ENCODE measurements around the gene DRC3.
"Not testable (repeated sequence)": the region's sequence is repeated elsewhere in the genome, so short reads cannot be mapped to it uniquely, and the experiment has no call there.

DRC3 gene, protein sequence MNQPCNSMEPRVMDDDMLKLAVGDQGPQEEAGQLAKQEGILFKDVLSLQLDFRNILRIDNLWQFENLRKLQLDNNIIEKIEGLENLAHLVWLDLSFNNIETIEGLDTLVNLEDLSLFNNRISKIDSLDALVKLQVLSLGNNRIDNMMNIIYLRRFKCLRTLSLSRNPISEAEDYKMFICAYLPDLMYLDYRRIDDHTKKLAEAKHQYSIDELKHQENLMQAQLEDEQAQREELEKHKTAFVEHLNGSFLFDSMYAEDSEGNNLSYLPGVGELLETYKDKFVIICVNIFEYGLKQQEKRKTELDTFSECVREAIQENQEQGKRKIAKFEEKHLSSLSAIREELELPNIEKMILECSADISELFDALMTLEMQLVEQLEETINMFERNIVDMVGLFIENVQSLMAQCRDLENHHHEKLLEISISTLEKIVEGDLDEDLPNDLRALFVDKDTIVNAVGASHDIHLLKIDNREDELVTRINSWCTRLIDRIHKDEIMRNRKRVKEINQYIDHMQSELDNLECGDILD

DNA sequence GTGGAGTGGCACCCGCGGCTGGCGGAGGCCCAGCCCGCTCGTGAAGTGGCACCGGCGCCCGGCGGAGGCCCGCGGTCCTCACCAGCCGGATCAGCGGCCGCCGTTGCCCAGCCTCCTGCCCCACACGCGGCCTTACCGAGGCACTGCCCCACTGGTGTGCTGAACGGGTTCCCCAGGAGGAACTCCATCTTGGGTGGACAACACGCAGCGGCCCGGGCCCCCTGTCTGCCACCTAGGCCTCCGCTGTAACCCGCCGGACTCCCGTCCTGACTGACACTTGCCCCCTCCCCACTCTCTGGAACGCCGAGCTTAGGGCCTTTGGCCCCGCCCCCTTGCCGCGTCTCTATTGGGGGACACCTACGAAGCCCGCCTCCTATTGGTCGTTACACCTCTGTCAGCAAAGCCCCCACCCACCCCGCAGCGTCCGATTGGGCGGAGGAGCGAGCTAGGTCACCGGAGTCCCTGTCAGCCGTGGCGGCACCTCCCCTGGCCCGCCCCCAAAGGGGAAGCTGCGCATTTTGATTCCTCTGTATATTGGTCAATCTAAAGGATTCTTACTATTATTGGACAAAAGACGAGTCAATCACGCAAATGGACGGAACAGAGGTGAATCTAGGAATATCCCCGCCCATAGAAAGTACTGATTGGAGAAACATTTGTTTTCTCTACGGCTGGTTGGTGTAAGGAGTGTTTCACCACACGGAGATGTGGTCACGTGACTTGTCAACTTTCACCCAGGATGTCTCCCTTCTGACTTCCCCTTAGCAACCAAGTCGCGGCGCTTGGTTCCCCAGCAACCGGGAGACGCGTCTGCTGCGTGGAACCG, at the start of gene DRC3, which contains the start of gene TOM1L2:
TSS of gene DRC3 (plus strand) at position 737 of the 826 bp plus-strand sequence. CDS start 4,737 bp downstream, outside the sequence.
TSS of gene TOM1L2 (minus strand) at position 275 of the 826 bp plus-strand sequence. CDS start at position 188, 87 bp downstream.
- DNase-seq (ENCODE audit: low read depth): peak; percentile 99

DNA sequence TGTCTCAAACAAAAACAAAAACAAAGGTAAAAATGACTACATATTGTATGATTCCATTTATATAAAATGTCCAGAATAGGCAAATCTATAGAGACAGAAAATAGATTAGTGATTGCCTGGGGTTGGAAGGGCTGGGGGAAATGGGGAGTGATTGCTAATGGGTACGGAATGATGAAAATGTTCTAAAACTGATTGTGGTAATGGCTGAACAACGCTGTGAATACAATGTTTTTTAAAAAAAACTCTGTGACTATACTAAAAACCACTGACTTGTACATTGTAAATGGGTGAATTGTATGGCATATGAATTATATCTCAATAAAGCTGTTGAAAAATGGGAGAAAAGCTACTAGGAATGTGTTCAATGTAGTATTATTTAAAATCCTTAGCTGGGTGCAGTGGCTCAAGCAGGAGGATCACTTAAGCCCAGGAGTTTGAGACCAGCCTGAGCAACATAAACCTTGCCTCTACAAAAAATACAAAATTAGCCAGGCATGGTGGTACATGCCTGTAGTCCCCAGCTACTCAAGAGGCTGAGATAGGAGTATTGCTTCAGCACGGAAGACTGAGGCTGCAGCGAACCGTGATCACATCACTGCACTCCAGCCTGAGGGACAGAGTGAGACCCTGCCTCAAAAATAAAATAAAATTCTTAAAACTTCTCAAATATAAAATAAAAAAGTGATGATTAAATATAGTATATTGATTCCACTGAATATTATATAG, 48.4 kb upstream of the DRC3 start:
- no peak for DNase-seq (ENCODE audit: low read depth)

DNA sequence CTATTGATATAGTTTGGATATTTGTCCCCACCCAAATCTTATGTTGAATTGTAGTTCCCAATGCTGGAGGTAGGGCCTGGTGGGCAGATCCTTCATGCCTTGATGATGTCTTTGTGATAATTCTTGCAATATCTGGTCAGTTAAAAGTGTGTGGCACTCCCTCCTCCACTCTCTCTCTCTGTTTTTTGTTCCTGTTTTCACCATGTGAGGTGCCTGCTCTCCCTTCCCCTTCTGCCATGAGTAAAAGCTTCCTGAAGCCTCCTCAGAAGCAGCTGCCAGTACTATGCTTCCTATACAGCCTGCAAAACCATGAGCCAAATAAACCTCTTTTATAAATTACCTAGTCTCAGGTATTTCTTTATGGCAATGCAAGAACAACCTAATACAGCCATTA, 47.8 kb upstream of the DRC3 start:
- no peak for DNase-seq (ENCODE audit: low read depth)

DNA sequence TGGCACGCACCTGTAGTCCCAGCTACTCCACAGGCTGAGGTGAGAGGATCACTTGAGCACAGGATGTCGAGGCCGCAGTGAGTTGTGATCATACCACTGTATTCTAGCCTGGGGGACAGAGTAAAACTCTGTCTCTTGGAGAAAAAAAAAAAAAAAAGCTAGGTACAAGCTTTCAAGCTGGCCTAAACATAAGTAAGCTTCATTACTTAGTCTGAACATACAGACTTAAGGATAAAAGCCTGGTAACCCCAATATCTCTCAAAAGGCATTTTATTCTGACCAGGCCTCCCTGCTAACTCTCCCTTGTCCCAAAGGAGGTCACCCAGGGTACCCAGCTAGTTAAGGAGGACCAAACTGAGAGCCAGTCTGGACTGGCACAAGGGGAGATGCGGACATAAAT, 46.6 kb upstream of the DRC3 start:
- DNase-seq (ENCODE audit: low read depth): no peak

DNA sequence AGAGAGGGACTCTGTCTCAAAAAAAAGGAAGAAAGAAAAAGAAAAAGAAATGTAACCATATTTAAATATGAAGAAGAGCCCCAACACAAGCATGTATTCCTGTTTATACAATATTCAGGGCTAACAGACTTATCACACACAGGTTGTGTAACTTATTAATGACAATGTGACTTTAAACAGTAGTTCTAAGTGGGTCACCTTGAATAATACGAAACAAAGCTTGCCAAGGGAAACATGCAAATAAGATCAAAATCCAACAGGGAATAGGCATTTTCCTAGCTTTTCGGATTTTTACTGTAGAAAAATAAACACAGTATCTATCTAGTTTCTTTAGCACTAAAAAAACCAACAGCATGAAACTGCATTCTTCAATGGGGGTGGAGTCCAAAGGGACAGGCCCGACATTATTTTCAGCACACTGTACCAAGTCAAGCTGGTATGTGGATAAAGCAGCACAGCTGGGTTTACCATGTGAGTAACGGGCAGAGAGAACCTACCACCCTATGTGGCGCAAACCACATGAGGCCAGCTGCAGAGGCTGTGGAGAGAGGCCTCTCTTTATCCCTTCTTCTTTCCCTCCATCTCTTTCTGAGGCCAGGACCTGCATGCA, 45.7 kb upstream of the DRC3 start:
- no peak for DNase-seq (ENCODE audit: low read depth)

DNA sequence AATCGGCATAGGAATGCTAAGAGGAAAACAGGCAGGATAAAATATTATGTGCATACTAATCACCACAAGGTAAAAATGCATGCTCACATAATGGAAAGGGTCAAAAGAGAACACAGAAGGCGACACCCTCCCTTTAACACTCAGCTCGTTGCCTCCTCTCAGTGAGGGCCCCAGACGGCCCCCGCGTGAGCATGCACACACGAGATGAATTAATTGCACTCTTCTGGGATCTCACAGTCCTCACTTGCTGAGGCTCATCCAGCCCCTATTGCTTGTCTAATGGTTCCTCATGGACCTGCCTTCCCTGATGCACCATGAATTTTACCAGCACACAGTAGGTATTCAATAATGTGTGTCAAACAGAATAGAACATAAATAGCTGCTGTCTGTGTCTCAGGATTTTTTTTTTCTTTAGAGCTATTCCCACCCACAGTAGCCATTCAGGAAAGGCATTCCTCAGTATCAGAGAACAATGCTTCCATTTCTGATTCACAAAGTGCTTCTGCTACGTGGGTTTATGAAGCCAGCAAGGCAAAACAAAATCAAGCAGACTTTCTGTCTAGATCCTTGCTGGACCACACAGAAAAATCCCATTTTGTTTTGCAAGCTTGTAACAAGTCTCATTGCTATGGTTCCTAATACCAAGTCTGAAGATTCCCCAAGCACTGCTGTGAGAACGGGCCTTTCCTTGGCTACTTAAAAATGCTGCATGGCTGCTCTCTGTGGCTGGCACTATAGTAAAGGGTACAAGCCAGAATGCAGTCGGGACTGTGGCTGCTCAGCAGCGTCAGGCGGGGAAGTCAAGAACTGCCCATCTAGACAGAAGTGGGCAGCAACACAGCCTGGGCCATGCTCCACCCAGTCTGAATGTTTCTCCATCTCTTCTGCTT, 44.0 kb upstream of the DRC3 start:
- no peak for DNase-seq (ENCODE audit: low read depth)

DNA sequence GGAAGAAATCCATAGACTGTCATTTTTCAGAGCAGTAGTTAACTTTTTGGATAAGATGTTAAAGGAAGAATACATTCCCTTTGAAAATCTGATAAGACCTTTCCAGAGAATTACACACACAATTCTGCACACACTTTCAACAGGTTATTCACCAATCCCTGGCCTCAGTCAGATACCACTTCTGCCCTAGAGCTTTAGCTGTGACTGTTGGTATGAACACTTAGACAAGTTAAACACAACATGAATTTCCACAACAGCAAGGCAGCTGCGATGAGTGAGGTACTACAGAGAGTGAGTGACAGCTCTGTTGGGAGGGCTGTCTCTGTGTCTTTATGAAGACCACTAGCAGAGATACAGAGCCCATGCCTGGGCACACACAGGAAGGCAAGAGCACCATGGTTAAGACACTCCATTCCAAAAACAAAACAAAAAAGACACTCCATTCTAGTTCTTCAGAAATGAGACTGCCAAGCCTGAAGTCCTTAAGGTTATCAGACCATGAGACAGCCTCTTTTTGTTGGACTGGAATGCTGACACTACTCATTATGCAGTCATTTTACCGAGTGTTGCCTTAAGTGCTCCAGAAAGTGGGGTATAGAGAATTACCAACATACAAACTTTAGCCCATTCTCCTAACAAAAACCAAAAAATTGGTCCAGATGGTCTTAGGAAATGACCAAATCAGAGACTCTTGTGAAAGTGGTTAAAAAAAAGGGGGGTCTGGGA, 42.8 kb upstream of the DRC3 start:
- no peak for DNase-seq (ENCODE audit: low read depth)

DNA sequence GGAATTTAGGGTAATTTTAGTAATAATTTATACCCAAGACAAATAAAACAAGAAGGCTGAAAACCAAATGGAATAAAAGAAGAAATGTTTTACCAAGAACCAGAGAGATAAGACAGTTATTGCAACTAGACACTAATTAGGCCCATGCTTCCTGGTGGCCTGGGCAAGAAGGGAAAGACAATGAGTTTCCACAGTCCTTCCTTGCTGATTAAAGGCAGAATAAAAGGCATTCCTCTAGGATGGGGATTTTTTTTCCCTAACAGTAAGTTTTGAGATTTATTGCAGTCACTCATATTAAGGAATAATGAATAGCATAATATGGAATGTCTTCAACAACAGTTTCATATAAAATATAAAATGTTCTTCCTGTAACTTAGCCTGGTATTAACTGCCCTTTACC, 42.0 kb upstream of the DRC3 start:
- DNase-seq (ENCODE audit: low read depth): no peak

DNA sequence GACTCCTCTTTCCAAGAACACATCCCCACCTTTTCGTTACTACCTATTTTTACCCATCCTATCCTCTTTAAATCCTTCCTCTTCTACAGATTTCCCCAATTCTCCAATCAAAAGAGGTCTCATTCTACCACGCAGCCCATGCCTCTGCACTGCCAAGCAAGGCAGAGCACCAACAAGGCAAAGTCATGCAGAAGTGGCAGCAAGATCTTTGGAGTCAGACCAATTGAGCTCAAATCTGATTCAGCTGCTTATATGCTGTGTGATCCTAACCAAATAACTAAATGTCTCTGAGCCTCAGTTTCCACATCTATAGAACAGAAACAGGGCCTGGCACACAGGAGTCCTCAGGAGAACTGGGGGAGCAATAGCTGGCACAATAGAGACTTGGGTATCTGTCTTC, 41.5 kb upstream of the DRC3 start:
- no peak for DNase-seq (ENCODE audit: low read depth)

DNA sequence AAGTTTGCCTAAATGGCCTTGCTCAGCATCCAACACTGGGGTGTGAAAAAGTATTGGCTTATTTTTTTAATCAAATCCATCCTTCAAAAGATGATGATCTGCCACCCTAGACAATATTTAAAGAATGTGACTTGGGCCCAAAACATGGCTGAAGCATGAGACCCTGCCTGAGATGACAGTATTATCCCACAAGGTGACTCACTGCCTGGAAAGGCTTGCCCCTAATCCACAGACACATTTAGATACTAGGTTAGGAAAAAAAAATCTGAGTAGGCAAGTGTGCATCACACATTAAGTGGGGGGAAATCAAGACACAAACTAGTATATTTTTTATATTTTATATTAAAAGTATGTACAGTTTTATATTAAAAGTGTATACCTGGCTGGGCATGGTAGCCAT, 38.9 kb upstream of the DRC3 start:
- no peak for DNase-seq (ENCODE audit: low read depth)

DNA sequence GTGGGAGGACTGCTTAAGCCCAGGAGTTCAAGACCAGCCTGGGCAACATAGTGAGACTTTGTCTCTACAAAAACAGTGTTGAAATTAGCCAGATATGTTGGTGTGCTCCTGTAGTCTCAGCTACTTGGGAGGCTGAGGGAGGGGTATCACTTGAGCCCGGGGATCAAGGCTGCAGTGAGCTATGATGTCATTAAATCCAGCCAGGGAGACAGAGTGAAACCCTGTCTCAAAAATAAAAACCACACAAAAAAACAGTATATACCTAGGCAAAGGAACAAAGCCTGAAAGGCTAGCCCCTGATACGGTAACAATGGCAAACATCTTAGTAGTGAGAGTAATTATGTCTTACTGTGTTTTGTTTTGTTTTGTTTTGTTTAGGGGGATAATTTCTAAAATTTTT, 38.4 kb upstream of the DRC3 start:
- no peak for DNase-seq (ENCODE audit: low read depth)

DNA sequence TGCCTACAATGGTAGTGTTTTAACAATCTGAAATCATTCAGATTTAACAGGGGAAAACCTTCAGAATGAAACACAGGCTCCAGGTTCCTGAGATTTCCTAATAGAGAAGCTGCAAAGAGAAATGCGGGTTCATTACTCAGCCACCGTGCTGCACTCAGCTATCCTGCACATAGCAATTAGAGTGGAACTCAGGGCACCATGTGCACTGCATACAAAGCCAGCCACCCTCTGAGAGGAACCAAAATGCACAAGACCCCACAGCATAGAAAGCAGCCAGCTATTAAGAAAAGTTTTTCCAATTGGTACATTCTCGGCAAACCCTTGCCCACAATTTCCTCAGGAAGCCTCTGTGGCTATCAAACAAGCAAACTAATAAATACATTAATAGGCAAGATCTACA, 37.9 kb upstream of the DRC3 start:
- no peak for DNase-seq (ENCODE audit: low read depth)

DNA sequence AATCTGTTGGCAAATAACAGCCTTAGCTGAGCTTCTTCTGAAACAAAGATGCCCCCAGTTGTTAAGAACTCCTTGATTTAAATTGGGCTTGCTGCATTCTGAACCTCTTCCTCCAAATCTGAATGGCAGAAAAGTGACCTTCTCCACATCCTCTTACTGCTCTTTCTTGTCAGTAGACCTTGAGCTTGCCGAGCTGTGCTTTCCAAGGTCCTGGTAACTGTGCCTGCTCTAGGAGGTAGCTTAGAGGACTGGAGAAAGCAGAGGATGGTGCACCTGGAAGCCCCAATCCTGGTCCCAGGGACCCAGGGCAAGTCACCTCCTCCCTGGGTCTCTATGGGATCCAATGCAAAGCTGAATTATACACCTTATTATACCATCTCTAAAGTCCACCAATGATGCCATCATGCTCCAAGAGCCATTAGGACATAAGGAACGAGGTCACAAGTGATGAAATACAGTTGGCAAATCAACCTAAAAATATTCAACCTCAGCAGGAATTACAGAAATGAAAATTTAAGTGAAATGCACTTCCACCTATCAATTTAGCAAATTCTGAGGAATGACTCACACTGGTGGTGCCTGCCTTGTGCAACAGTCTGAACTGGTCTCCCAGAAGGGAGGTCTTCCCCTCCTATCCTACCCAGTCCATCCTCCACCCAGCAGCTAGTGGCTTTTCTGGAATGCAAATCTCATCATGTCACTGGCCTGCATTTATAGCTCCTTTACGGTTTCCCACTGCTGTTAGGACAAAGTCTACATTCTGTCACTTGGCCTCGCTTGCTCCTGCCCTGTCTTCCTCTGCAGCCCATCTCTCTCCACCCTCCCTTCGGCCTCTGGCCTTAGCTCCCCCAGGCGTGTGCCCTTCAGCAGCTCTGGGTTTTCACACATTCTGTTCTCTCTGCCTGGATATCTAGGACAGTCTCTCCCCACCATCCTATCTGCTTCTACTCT, 37.1 kb upstream of the DRC3 start:
- no peak for DNase-seq (ENCODE audit: low read depth)

DNA sequence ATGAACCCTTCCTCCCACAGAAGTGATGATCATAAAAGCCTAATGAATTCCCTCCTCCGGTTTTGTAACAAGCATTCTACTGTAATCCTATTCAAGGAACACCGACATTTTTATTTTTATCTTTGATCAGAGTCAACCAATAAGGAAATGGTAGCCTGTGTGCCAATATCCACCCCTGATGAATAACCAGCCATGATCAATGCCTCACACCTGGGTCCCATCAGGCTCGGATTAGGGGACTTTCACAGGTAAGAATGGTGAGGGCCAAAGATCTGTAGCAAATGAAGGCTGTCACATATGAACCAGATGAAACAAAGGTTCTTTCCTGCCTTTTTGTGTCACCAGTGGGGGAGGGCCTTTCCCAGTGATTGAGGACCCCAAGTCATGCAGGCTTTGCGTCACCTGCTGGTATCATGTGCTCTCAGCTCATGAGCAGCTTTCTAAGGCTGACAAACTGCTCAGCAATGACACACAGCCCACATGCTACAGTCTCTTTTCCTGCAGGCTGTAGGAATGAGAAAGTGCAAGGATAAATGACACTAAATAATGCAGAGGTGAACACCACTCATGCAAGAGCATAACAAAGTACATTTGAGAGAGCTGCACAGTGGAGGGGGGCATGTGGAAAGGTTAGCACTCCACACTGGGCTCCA, 35.3 kb upstream of the DRC3 start:
- DNase-seq (ENCODE audit: low read depth): no peak

DNA sequence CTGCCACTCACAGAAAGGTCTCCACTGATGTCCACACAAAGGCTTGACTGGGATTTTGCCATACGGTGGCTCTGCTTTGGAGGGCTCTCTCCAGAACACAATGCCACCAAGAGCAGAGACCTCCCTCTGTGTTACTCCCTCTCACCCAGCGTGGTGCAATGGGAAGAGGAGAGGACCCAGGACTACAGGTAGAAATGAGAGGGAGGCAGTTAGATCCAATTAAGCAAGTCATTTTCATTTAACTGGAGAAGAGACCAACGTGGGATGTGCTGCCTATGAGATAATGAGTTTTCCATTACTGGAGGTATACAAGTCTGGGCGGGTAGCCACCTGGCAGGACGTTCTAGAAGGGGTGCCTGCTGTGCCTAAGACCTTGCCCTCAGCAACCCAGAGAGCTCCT, 34.7 kb upstream of the DRC3 start:
- DNase-seq (ENCODE audit: low read depth): no peak

DNA sequence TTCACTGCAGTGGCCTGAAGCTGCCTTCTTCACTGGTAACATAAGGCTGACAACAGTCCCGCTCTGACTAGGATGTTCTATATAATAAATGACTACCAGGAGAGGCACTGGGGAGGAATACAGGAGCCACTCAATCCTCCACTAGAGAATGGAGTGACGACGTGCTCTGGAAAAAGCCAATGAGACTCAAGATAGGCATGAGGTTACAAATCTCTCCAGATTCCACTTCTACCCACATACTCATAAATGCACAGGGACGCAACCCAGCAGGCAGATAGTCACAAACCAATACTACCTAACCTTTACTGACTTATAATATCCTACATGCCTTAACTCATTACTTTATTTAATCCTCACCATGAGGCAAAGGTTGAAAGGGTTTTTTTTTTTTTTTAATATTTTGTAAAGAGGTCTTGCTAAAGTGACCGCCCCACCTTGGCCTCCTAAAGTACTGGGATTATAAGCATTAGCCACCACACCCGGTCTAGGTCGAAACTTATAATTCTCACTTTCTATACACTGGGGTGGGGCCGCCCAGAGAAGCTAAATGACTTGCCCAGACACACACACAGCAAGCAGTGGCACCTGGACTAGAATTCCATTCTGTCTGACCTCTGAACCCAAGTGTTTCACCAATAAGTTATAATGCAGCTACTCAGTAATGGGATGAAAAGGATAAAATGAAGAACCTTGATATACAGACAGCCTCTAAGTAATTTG, 34.1 kb upstream of the DRC3 start:
- no peak for DNase-seq (ENCODE audit: low read depth)

DNA sequence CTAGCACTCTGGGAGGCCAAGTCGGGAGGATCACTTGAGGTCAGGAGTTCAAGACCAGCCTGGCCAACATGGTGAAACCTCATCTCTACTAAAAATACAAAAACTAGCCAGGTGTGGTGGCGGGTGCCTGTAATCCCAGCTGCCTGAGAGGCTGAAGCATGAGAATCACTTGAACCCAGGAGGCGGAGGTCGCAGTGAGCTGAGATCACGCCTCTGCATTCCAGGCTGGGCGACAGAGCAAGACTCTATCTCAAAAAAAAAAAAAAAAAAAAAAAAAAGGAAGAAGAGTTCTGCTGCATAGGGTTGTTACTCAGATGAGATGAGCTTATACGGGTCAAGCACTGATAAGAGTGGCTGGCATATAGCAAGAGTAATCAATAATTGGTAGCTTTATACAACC, 32.7 kb upstream of the DRC3 start:
- not testable (repeated sequence) for DNase-seq (ENCODE audit: low read depth)

DNA sequence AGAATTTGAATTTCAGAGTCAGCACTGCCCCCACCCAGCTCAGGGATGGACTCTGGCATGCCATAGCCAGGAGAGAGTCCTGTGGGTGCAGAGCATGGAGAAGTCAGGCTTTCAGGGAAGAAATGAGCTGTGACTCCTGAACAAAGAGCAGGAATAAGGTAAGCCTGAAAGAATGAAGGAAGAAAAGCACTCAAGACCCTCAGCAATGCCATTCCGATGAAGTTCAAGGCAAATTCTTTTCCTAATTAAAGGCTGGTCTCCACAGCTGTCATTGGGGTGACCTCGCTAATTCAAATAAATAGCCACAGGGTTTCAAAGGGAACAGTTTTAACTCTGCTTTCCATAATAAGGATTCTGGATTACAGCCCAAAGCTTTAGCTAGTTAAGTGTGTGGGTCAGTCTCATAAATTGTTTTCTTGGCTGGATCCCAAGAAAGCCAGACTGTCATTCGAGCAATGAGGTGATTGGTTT, 32.2 kb upstream of the DRC3 start:
- no peak for DNase-seq (ENCODE audit: low read depth)
